Measurements from ENCODE around the gene ANKRD12.

The ANKRD12 gene

GRCh38 chr18:9304388-9305070 is 167.9 kb downstream of the ANKRD12 start:
- DNase-seq: no peak

GRCh38 chr18:9319333-9319732 is 182.8 kb downstream of the ANKRD12 start:
- DNase-seq: no peak

GRCh38 chr18:9321017-9321452 is 184.5 kb downstream of the ANKRD12 start:
- DNase-seq: no peak

- DNase-seq: no peak
Measured at GRCh38 chr18:9321736-9322135, 185.2 kb downstream of the ANKRD12 start.

- no peak for DNase-seq
Measured at GRCh38 chr18:9322744-9323143, 186.2 kb downstream of the ANKRD12 start.

GRCh38 chr18:9323750-9324445 is 187.3 kb downstream of the ANKRD12 start:
- no peak for DNase-seq

- no peak for DNase-seq
Measured at GRCh38 chr18:9325716-9326115, 189.1 kb downstream of the ANKRD12 start.

GRCh38 chr18:9328776-9329175 is 192.2 kb downstream of the ANKRD12 start:
- no peak for DNase-seq

- no peak for DNase-seq
Measured at GRCh38 chr18:9329471-9329870, 192.9 kb downstream of the ANKRD12 start.

GRCh38 chr18:9330419-9330818 is 193.8 kb downstream of the ANKRD12 start:
- DNase-seq: no peak

- DNase-seq: no peak
Measured at GRCh38 chr18:9333441-9334328, 197.1 kb downstream of the ANKRD12 start.

- DNase-seq: peak; percentile 39
Measured at GRCh38 chr18:9334329-9334972, 197.9 kb downstream of the ANKRD12 start, which contains the start of gene TWSG1. Gene TWSG1 (plus strand): TSS chr18:9334773. CDS start chr18:9337230, 2,457 bp downstream.

- DNase-seq: no peak
Measured at GRCh38 chr18:9334973-9335696, 198.6 kb downstream of the ANKRD12 start.
